PC-9 (cell line): ENCODE results near the gene ELK3.

ENCODE experiments used
- EZH2 ChIP-seq: fragments of 200-600 bp; sonication (generic); IDR thresholded peaks from 2 replicates; pipeline ENCODE4 v1.8.0; 2017; ENCODE audit warnings: antibody characterized with exemption, low read depth
- TF ChIP-seq, protein P1 (sequence below): fragments of 200-600 bp; sonication (generic); conservative IDR thresholded peaks from 2 replicates; pipeline ENCODE4 v1.6.1; 2017; ENCODE audit warnings: mixed run types, antibody characterized with exemption, mild to moderate bottlenecking, moderate library complexity

DNA sequence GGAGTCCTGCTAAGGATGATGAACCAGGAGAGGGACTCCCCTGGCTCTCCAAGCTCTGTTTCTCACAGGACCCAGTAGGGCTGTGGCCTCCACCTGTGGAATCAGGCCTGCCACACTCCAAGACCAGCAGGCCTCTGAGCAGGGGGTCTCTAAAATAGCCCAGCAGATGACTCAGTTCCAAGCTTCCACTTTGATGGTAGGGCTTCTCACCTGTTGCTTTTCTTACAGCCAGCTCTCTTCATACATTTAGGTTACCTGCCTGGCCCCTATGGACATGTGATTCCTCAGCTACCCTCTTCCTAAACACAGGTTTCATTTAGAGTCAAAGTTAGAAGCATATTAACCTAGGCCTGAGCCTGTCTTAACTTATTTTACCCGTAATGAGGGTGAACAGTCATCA lies 26.7 kb upstream of the ELK3 start:
- TF ChIP-seq, protein P1, sequence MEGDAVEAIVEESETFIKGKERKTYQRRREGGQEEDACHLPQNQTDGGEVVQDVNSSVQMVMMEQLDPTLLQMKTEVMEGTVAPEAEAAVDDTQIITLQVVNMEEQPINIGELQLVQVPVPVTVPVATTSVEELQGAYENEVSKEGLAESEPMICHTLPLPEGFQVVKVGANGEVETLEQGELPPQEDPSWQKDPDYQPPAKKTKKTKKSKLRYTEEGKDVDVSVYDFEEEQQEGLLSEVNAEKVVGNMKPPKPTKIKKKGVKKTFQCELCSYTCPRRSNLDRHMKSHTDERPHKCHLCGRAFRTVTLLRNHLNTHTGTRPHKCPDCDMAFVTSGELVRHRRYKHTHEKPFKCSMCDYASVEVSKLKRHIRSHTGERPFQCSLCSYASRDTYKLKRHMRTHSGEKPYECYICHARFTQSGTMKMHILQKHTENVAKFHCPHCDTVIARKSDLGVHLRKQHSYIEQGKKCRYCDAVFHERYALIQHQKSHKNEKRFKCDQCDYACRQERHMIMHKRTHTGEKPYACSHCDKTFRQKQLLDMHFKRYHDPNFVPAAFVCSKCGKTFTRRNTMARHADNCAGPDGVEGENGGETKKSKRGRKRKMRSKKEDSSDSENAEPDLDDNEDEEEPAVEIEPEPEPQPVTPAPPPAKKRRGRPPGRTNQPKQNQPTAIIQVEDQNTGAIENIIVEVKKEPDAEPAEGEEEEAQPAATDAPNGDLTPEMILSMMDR, result no peak
- TF ChIP-seq EZH2, result no peak
